Stimulated activated CD8-positive, alpha-beta memory T cell treated with anti-CD3 and anti-CD28 coated beads, Interleukin-15, amount 100 ng/mL, for 24 hours (primary cell): ENCODE data around the gene CREBRF.

ENCODE experiments used
- DNase-seq: peaks from one replicate; pipeline ENCODE4 v3.0.0-alpha.2; 2020; ENCODE audit warnings: low read depth

CREBRF gene

GRCh38 chr5:173158366-173158765 lies 102.2 kb downstream of the CREBRF start:
- no peak for DNase-seq

- no peak for DNase-seq
These were observed 103.1 kb downstream of the CREBRF start for GRCh38 chr5:173159256-173159655.

- DNase-seq: no peak
These were observed 105.0 kb downstream of the CREBRF start for GRCh38 chr5:173161148-173161547.

GRCh38 chr5:173163219-173163618 lies 107.1 kb downstream of the CREBRF start:
- DNase-seq: no peak

- no peak for DNase-seq
These were observed 109.2 kb downstream of the CREBRF start for GRCh38 chr5:173165177-173166016.

GRCh38 chr5:173172166-173172565 lies 116.0 kb downstream of the CREBRF start:
- no peak for DNase-seq

GRCh38 chr5:173175523-173175922 lies 119.4 kb downstream of the CREBRF start:
- DNase-seq: no peak

GRCh38 chr5:173178369-173178910 lies 122.3 kb downstream of the CREBRF start:
- no peak for DNase-seq

GRCh38 chr5:173180331-173180730 lies 124.2 kb downstream of the CREBRF start:
- DNase-seq: no peak

- no peak for DNase-seq
These were observed 131.0 kb downstream of the CREBRF start for GRCh38 chr5:173187054-173187743.

- no peak for DNase-seq
These were observed 132.1 kb downstream of the CREBRF start for GRCh38 chr5:173188280-173188679.
